Keratinocyte (primary cell): ENCODE data around the gene SLC6A16.
"Not testable (repeated sequence)": the region's sequence is repeated elsewhere in the genome, so short reads cannot be mapped to it uniquely, and the experiment has no call there.

Experiments
- EZH2 ChIP-seq: IDR thresholded peaks from one replicate; pipeline ENCODE4 v1.6.1; 2012; ENCODE audit warnings: inconsistent platforms, mild to moderate bottlenecking, low read length, moderate library complexity
- TF ChIP-seq, protein P1 (sequence below), 3 experiments: IDR thresholded peaks in 1 of 3; conservative IDR thresholded peaks in 1 of 3; optimal IDR thresholded peaks in 1 of 3; 2 replicates in 2 of 3; 3 replicates in 1 of 3; pipeline versions ENCODE3 to v1.5.1; 2011; ENCODE audit warnings: low read length in 3 of 3, mild to moderate bottlenecking in 3 of 3, moderate library complexity in 2 of 3, control low read depth in 1 of 3, inconsistent platforms in 1 of 3; ENCODE audit not compliant: insufficient read depth in 2 of 3; ENCODE audit errors: extremely low read depth in 1 of 3

DNA sequence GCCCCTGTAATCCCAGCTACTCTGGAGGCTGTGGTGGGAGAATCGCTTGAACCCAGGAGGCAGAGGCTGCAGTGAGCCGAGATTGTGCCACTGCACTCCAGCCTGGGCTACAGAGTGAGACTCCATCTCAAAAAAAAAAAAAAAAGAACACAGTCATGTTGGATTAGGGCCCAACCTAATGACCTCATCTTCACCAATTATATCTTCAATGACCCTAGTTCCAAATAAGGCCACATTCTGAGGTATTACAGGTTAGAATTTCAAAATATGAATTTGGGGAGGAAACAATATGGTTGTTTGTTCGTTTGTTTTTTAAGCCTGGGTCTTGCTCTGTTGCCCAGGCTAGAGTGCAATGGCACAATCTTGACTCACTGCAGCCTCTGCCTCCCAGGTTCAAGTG lies 48.2 kb upstream of the SLC6A16 start:
- TF ChIP-seq, protein P1, sequence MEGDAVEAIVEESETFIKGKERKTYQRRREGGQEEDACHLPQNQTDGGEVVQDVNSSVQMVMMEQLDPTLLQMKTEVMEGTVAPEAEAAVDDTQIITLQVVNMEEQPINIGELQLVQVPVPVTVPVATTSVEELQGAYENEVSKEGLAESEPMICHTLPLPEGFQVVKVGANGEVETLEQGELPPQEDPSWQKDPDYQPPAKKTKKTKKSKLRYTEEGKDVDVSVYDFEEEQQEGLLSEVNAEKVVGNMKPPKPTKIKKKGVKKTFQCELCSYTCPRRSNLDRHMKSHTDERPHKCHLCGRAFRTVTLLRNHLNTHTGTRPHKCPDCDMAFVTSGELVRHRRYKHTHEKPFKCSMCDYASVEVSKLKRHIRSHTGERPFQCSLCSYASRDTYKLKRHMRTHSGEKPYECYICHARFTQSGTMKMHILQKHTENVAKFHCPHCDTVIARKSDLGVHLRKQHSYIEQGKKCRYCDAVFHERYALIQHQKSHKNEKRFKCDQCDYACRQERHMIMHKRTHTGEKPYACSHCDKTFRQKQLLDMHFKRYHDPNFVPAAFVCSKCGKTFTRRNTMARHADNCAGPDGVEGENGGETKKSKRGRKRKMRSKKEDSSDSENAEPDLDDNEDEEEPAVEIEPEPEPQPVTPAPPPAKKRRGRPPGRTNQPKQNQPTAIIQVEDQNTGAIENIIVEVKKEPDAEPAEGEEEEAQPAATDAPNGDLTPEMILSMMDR (optimal IDR thresholded peaks at IDR 0.05 in 1 of 3, IDR thresholded peaks at IDR 0.05 in 1 of 3, conservative IDR thresholded peaks at IDR 0.05 in 1 of 3; ENCODE audit: extremely low read depth in 1 of 3, insufficient read depth in 2 of 3, low read length in 3 of 3) = not testable (repeated sequence)
- not testable (repeated sequence) for TF ChIP-seq EZH2
